ENCODE data around the gene ZCCHC24. TPM values are rescaled to one million over a fixed set of nuclear protein-coding genes. Genes with fewer than 3 reads are reported as not detected.

ZCCHC24 gene
- total and polyA plus RNA-seq, 2 of the 8 experiments (the other 6 are each of a cell fraction or from before 2014, with no cell fraction given): 3.9 to 6.9 TPM

GRCh38 chr10:79483948-79484347 is 38.5 kb upstream of the ZCCHC24 start:
- ChIA-PET POLR2A (ENCODE audit: partially characterized antibody) (no interaction called here), CTCF (ENCODE audit: partially characterized antibody) (interaction anchor here (1.2 to 10.0 kb wide), 4 partner anchors 14 to 110 kb away, joined by 3 to 101 read pairs (median 90); no protein-coding TSS in a partner anchor)
- 93% methylated on average over 2 of the region's 2 CpGs; no CpG with 5 or more reads in 1 of the 2 experiments for WGBS, 2 experiments (ENCODE audit: extremely low coverage in 1 of 2, insufficient coverage in 1 of 2, insufficient read length in 1 of 2, insufficient replicate concordance in 2 of 2, low coverage in 1 of 2, low lambda C conversion rate in 2 of 2, missing lambda C conversion rate in 1 of 2)
- Histone ChIP-seq H2AK5ac (ENCODE audit: low read depth, low read length) (no peak overlapping the region), H3K9me3 (ENCODE audit: insufficient read depth in 2 of 2, low read depth in 1 of 2, low read length in 1 of 2) (no peaks in the 10 kb centered on the region; a peak in 1 of 4 replicates), H3K36me3 (ENCODE audit: control insufficient read depth in 2 of 4, insufficient read depth in 4 of 4, low read length in 3 of 4) (no peaks in the 10 kb centered on the region), H2BK12ac (ENCODE audit: low read depth, low read length) (no peak overlapping the region), H3K4me3 (ENCODE audit: extremely low read depth in 1 of 4, insufficient read depth in 2 of 4, low read depth in 3 of 4, low read length in 4 of 4) (no peak overlapping the region), H3K79me1 (ENCODE audit: low read depth, low read length) (no peaks in the 10 kb centered on the region), H2BK15ac (ENCODE audit: low read length) (no peak overlapping the region), H2AFZ (ENCODE audit: low read length) (no peak overlapping the region), H4K20me1 (replicated peaks in 1 of 2; ENCODE audit: control insufficient read depth in 1 of 2, insufficient read depth in 2 of 2, low read length in 2 of 2) (no peaks in the 10 kb centered on the region), H3K27me3 (replicated peaks in 1 of 4; ENCODE audit: control insufficient read depth in 3 of 4, extremely low read depth in 1 of 4, insufficient read depth in 3 of 4, low read length in 3 of 4) (peaks cover 0 to 6% (median 0%) of the 10 kb centered on the region in 4 experiments; a peak in 2 of 7 replicates), H2BK20ac (ENCODE audit: low read length) (no peak overlapping the region), H3K79me2 (ENCODE audit: control insufficient read depth in 1 of 2, insufficient read depth in 2 of 2, low read length in 2 of 2) (no peaks in the 10 kb centered on the region), H3K23ac (ENCODE audit: insufficient read length) (no peak overlapping the region), H3K23me2 (ENCODE audit: low read depth, low read length) (no peaks in the 10 kb centered on the region; the same call in 1 of the 2 replicates), H3K14ac (ENCODE audit: insufficient read length) (no peak overlapping the region), H4K91ac (replicated peaks; ENCODE audit: insufficient read length, low read length) (no peak overlapping the region), H3K4me1 (replicated peaks in 1 of 4; ENCODE audit: control insufficient read depth in 3 of 4, insufficient read depth in 4 of 4, low read length in 3 of 4) (0 out of 7 replicates have a peak, but pooled peaks cover 0 to 3% (median 0%) of the 10 kb centered on the region in 4 experiments), H3K9ac (replicated peaks in 1 of 4; ENCODE audit: extremely low read depth in 1 of 4, low read depth in 3 of 4, low read length in 3 of 4) (no peak overlapping the region), H4K8ac (ENCODE audit: extremely low read depth, insufficient read depth, low read length) (no peak overlapping the region), H4K5ac (ENCODE audit: insufficient read length, low read depth, low read length) (no peak overlapping the region), H3K56ac (replicated peaks; ENCODE audit: insufficient read length, low read depth, low read length) (no peak overlapping the region), H3K4ac (replicated peaks; ENCODE audit: insufficient read length, low read depth, low read length) (no peak overlapping the region), H3K18ac (ENCODE audit: extremely low read depth, low read length) (no peak overlapping the region), H3K27ac (ENCODE audit: low read depth, low read length) (no peak overlapping the region), H2BK5ac (ENCODE audit: low read depth, low read length) (no peak overlapping the region), H3K4me2 (ENCODE audit: insufficient read depth in 1 of 2, low read depth in 2 of 2, low read length in 2 of 2) (no peak overlapping the region), H2BK120ac (replicated peaks; ENCODE audit: low read depth, low read length) (no peak overlapping the region)
- DNase-seq (ENCODE audit: low read depth in 1 of 2, low spot score in 2 of 2): no peak
- no peak for FAIRE-seq
- TF ChIP-seq PHF8 (conservative IDR thresholded peaks at IDR 0.05; ENCODE audit: low read depth, low read length): no peak
